Medulla oblongata (tissue), 1 donor: ENCODE results near the gene MOCS1.

Experiments
- DNase-seq: peaks from one replicate; pipeline ENCODE4 v3.0.0-alpha.2; 2015; ENCODE audit errors: extremely low spot score

MOCS1 gene

DNA sequence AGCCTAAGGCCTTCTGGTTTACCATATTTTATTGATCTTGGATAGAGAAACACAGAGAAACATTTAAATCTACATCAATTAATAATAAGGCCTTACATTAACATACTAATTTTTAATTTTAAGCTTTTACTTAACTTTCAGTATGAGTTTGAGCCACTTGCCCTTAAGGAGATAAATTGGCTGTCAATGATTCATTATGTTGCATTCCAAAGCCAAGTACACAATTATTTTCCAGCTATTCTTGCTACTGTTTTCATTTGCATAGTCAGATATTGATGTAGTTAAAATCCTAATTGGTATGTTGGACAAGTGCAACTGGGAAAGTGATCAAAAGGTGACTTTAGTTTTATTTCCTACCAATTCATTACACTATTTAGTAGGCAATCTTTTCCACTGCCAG is 58.2 kb downstream of the MOCS1 start:
- no peak for DNase-seq

DNA sequence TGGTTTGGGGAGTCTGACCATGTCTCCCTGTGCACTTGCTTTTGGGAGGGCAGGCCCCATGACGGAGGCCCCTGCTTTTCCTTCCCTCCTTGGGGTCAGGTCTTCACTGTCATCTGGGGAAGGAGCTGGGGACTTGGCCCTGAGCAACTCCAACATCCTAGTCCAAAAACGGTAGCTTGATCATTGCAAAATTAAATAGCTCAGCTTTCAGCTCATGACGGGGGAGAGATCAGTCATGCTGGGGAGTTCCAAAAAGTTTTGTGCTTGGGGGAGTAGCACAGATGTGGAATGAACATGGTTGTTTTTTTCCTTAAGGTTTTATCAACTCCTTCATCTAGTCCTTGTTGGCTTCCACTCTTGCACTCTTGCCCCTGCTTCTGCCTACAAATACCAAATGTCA is 60.8 kb downstream of the MOCS1 start:
- no peak for DNase-seq

- DNase-seq = no peak
These were observed 63.3 kb downstream of the MOCS1 start for GRCh38 chr6:39870950-39871349.

- no peak for DNase-seq
These were observed 66.7 kb downstream of the MOCS1 start for GRCh38 chr6:39867592-39867991.

DNA sequence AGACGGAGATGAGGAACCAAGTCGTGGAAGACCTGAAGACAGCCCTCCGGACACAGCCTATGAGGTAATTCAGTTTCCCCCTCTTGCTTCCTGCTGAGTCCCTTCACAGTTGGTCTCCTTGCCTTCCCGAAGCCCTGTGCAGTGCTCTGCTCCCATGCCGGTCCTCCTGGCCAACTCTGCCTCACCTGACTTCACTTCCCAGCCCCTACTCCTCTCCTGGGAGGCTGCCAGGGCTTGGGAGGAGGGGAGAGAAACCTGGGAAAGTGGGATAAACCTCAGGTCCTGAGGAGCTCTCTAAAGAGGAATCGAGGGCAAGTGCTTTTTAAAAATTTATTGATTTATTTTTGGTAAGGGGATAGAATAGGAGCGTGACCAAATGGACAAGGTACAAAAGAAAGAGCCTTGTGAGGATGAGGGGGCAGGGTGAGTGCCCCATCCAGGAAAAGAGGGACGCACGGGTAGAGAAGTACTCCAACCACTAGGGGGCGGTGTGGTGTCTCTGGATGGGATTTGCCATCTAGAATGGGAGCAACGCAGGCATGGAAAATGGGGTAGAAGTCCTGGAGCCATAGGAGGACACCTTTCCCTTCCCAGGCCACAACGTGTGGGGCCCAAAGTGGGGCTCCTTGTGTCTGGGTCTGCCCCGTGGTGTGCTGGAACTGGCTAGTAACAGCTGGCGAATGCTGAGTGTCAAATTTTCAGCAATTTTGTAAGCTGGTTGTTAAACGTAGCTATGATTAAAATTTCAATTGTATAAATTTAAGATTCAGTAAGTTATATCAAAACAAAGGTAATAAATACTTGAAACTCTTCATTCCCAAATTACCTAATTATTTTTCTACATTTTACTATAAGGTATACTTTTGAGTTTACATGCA is 69.0 kb downstream of the MOCS1 start:
- peak; percentile 86 for DNase-seq

- no peak for DNase-seq
These were observed 72.6 kb downstream of the MOCS1 start for GRCh38 chr6:39861663-39862062.

DNA sequence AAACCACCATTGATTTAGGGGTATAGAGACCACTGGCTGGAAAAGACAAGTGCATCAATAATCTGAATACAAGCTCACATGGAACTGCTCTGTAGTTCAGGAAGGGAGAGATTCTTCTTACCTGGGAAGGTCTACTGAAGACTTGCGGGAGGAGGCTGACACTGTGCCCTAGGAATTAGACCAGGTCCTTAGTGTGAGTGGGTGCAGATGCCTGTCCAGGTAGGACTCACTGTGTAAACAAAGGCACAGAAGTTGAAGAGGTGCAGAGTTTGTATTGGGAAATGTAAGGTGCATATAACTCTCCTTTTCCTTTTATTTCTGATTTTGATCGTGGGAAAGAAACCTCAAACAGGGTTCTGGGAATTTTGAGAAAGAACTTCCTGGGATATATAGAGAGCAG is 75.2 kb downstream of the MOCS1 start:
- no peak for DNase-seq

DNA sequence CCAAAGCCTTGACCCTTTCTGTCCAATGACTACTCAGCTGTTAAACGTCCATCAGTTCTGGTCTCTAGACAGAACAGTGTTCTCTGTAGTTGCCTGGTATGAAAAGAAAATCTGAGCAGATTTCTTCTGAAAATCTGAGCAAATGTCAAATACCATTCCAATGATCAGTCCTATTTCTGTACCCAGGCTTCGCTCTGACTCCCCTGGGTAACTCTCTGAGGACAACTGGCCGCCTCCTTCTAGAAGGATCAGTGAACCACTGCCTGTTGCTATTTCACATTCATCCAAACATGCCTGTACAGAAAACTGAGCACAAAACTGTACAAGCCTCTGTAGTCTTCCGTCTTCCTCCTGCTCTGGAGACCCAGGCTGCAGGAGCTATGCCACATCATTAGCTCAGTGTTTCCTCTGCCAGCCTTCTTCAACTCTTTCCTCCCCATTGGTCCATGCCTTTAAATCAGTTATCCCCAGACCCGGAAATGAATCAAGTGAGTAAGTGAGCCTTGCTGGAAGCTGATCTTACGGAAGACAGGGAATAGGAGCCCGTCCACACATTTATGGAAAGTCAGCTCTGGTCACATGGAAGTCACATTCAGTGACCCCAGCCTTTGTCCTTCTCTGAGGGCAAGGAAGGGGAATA is 78.8 kb downstream of the MOCS1 start:
- DNase-seq = no peak
